Stomach (tissue), 9 donors: ENCODE measurements around the gene SUCLG2. TPM values are rescaled to one million over a fixed set of nuclear protein-coding genes. Genes with fewer than 3 reads are reported as not detected.

Experiments
- DNase-seq, 2 donors: peaks; one replicate each; pipeline versions ENCODE4 v3.0.0 to v3.0.0-alpha.2; 2013 to 2019
- H3K27ac ChIP-seq, 5 donors: fragments of 200-600 bp in 4 of 5; sonication (generic) in 4 of 5; one replicate each; pipeline ENCODE4 v1.5.1; 2013 to 2019; ENCODE audit warnings: mild to moderate bottlenecking in 1 of 5, moderate library complexity in 1 of 5
- H3K27me3 ChIP-seq, 3 donors: fragments of 200-600 bp; sonication (generic); one replicate each; pipeline ENCODE4 v1.5.1; 2017 to 2019; ENCODE audit warnings: mixed run types in 1 of 3
- H3K36me3 ChIP-seq, 4 donors: fragments of 200-600 bp; sonication (generic); 1 replicate in 3 of 4; 2 replicates in 1 of 4; pipeline ENCODE4 v1.5.1; 2016 to 2019
- H3K4me1 ChIP-seq, 4 donors: fragments of 200-600 bp; sonication (generic); one replicate each; pipeline ENCODE4 v1.5.1; 2016 to 2019
- H3K4me3 ChIP-seq, 4 donors: fragments of 200-600 bp; sonication (generic) in 3 of 4; one replicate each; pipeline ENCODE4 v1.5.1; 2016 to 2019; ENCODE audit warnings: mild to moderate bottlenecking in 1 of 4
- H3K9me3 ChIP-seq, 4 donors: fragments of 200-600 bp; sonication (generic); one replicate each; pipeline ENCODE4 v1.5.1; 2016 to 2019
- EP300 ChIP-seq: sonication (generic); formaldehyde crosslinking; IDR thresholded peaks from one replicate; pipeline ENCODE4 v1.6.1; 2017; ENCODE audit warnings: antibody characterized with exemption
- POLR2A ChIP-seq, 4 donors: fragments of 450-650 bp; IDR thresholded peaks; one replicate each; pipeline ENCODE4 v1.6.1; 2016; ENCODE audit warnings: antibody characterized with exemption in 4 of 4, control low read depth in 2 of 4, mild to moderate bottlenecking in 1 of 4, moderate library complexity in 1 of 4
- POLR2AphosphoS5 ChIP-seq, 3 donors: sonication (generic); formaldehyde crosslinking; IDR thresholded peaks; one replicate each; pipeline ENCODE4 v1.6.1; 2016; ENCODE audit warnings: antibody characterized with exemption in 3 of 3
- WGBS, 5 donors: extraction: QIAGEN DNeasy Blood & Tissue Kit in 3 of 5; methylation state at CpG; one replicate each; pipeline versions ENCODE4 v1.1.5 to v1.1.7; 2013 to 2018; 5-methylcytosine and 5-hydroxymethylcytosine counted together
- intact Hi-C: fragments of 100-400 bp; cut with DNase I; formaldehyde crosslinking; loops from one replicate; pipeline ENCODE4 v1.15.1; 2023; ENCODE audit warnings: low total_unique reads
- polyA plus RNA-seq, 3 donors: library from polyadenylated mRNA; stranded (reverse); fragments of 200-250 nt; gene quantifications; one replicate each; pipeline ENCODE4 v1.2.3, GENCODE V29; 2013
- total RNA-seq, 5 donors: library from RNA; depleted of rRNA; stranded (reverse); fragments of >200 nt; gene quantifications; one replicate each; pipeline versions ENCODE4 v1.1.0 to v1.2.3, GENCODE V29; 2014 to 2016
- TF ChIP-seq, protein P1 (sequence below), 7 experiments: fragments of 450-650 bp in 4 of 7; fragments of 200-600 bp in 3 of 7; sonication (generic) in 3 of 7; IDR thresholded peaks; one replicate each; pipeline ENCODE4 v1.5.1; 2016 to 2019; ENCODE audit warnings: antibody characterized with exemption in 7 of 7, control low read depth in 2 of 7, mild to moderate bottlenecking in 1 of 7
- donor health status: healthy with polysubstance abuse.
- donor health status: Bipolar disorder and iron deficiency.
- donor health status: healthy.

Gene SUCLG2
- total and polyA plus RNA-seq, 8 donors: 30.9 to 174 (median 74.9) TPM

DNA sequence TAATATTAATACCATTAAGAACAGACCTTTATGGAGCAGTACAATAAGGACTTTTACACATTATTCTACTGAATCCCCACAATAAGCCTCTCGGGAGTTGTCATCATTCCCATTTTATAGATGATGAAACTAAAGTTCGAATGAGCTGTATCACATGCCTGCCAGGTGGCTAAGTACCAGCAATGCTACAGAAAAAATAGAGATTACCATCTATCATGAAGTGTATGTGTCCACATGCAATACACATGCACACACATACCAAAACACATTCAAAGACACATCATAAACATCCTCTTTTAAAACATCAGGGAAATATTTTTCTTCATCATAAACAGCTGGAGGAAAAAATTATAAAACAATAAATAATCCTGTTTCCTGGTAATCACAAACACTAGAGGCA, 136.6 kb downstream of the SUCLG2 start:
- H3K9me3 ChIP-seq: no peaks in the 10 kb centered on the region
- H3K36me3 ChIP-seq: peaks cover 0 to 60% (median 57%) of the 10 kb centered on the region in 4 donors
- H3K27ac ChIP-seq: no peak overlapping the region
- intact Hi-C loops: no loop called here
- TF ChIP-seq POLR2AphosphoS5 (IDR thresholded peaks at IDR 0.05): no peak
- TF ChIP-seq POLR2A (IDR thresholded peaks at IDR 0.05): no peak
- TF ChIP-seq EP300: no peak
- TF ChIP-seq, protein P1, sequence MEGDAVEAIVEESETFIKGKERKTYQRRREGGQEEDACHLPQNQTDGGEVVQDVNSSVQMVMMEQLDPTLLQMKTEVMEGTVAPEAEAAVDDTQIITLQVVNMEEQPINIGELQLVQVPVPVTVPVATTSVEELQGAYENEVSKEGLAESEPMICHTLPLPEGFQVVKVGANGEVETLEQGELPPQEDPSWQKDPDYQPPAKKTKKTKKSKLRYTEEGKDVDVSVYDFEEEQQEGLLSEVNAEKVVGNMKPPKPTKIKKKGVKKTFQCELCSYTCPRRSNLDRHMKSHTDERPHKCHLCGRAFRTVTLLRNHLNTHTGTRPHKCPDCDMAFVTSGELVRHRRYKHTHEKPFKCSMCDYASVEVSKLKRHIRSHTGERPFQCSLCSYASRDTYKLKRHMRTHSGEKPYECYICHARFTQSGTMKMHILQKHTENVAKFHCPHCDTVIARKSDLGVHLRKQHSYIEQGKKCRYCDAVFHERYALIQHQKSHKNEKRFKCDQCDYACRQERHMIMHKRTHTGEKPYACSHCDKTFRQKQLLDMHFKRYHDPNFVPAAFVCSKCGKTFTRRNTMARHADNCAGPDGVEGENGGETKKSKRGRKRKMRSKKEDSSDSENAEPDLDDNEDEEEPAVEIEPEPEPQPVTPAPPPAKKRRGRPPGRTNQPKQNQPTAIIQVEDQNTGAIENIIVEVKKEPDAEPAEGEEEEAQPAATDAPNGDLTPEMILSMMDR (IDR thresholded peaks at IDR 0.05): no peak
- WGBS, 5 donors: 75 to 93% (median 85%) methylated on average over 2 of the region's 2 CpGs
- no peaks in the 10 kb centered on the region for H3K4me1 ChIP-seq
- H3K27me3 ChIP-seq: no peaks in the 10 kb centered on the region
- no peak for DNase-seq
- H3K4me3 ChIP-seq: no peak overlapping the region

GRCh38 chr3:67516496-67516895, 137.9 kb downstream of the SUCLG2 start:
- no peak overlapping the region for H3K4me3 ChIP-seq
- H3K36me3 ChIP-seq: peaks cover 0 to 60% (median 57%) of the 10 kb centered on the region in 4 donors
- no peak for DNase-seq
- intact Hi-C loops: no loop called here
- WGBS, 5 donors: 68 to 79% (median 72%) methylated on average over 2 of the region's 2 CpGs
- no peaks in the 10 kb centered on the region for H3K9me3 ChIP-seq
- TF ChIP-seq EP300 (no peak), POLR2AphosphoS5 (IDR thresholded peaks at IDR 0.05) (no peak), POLR2A (IDR thresholded peaks at IDR 0.05) (no peak)
- TF ChIP-seq, protein P1 (IDR thresholded peaks at IDR 0.05): no peak
- H3K4me1 ChIP-seq: no peaks in the 10 kb centered on the region
- no peaks in the 10 kb centered on the region for H3K27me3 ChIP-seq
- H3K27ac ChIP-seq: no peak overlapping the region

GRCh38 chr3:67515778-67516177, 138.6 kb downstream of the SUCLG2 start:
- TF ChIP-seq POLR2AphosphoS5 (IDR thresholded peaks at IDR 0.05) (no peak), POLR2A (IDR thresholded peaks at IDR 0.05) (no peak), EP300 (no peak)
- TF ChIP-seq, protein P1 (IDR thresholded peaks at IDR 0.05): no peak
- Histone ChIP-seq H3K27me3 (no peaks in the 10 kb centered on the region), H3K4me3 (no peak overlapping the region), H3K9me3 (no peaks in the 10 kb centered on the region), H3K4me1 (peaks cover 0 to 3% (median 0%) of the 10 kb centered on the region in 4 donors), H3K27ac (no peak overlapping the region), H3K36me3 (peaks cover 0 to 60% (median 57%) of the 10 kb centered on the region in 4 donors)
- DNase-seq: no peak
- intact Hi-C loops: no loop called here
- WGBS, 5 donors: 56 to 77% (median 69%) methylated on average over 3 of the region's 3 CpGs

DNA sequence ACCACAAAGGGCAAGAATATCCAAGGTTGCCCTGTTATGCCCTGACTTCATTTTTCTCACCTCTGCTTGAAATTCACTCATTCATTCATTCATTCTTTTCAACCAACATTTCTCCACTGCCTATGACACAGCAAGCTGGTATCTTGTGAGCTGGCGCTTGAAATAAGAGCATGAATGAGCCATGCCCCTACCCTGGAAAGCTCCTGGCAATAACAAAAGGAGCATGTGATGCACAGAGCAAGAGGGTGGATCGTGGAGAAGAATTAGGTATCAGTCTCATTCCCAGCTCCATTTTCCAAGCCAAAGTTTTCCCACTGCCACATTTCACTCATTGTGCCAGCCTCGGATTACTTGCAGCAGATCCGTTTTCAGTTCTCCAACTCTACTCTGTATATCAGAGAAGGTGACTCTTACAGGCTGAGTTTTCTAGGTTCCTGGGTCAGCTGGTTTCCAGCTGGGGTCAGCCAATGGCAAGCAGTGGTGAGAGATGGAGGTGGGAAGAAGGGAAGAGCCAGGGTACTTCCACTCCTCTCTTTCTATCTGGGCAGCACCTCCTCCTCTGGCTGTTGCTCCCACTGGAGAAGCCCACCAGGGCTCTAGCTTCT, 144.8 kb downstream of the SUCLG2 start:
- H3K27me3 ChIP-seq: no peaks in the 10 kb centered on the region
- peaks cover 0 to 9% (median 2%) of the 10 kb centered on the region in 4 donors for H3K4me1 ChIP-seq
- TF ChIP-seq EP300: no peak
- TF ChIP-seq POLR2AphosphoS5 (IDR thresholded peaks at IDR 0.05): no peak
- TF ChIP-seq, protein P1 (IDR thresholded peaks at IDR 0.05): no peak
- TF ChIP-seq POLR2A (IDR thresholded peaks at IDR 0.05): no peak
- H3K9me3 ChIP-seq: no peaks in the 10 kb centered on the region
- no peak for DNase-seq
- peaks cover 0 to 46% (median 30%) of the 10 kb centered on the region in 4 donors for H3K36me3 ChIP-seq
- intact Hi-C loops: no loop called here
- 85 to 94% (median 92%) methylated on average over 4 of the region's 4 CpGs for WGBS, 5 donors
- no peak overlapping the region for H3K4me3 ChIP-seq
- H3K27ac ChIP-seq: no peak overlapping the region
